DLD1 (cell line): Measurements from ENCODE around the gene SIRT7.
"Not testable (repeated sequence)": the region's sequence is repeated elsewhere in the genome, so short reads cannot be mapped to it uniquely, and the experiment has no call there.

Experiments used
- in situ Hi-C: cut with HindIII; loops from 2 replicates; pipeline ENCODE4 v1.10.0; 2017; ENCODE audit warnings: low sequenced_read_pairs

The SIRT7 gene

GRCh38 chr17:81955058-81955681, 37.2 kb upstream of the SIRT7 start:
- in situ Hi-C loops = no loop called here

DNA sequence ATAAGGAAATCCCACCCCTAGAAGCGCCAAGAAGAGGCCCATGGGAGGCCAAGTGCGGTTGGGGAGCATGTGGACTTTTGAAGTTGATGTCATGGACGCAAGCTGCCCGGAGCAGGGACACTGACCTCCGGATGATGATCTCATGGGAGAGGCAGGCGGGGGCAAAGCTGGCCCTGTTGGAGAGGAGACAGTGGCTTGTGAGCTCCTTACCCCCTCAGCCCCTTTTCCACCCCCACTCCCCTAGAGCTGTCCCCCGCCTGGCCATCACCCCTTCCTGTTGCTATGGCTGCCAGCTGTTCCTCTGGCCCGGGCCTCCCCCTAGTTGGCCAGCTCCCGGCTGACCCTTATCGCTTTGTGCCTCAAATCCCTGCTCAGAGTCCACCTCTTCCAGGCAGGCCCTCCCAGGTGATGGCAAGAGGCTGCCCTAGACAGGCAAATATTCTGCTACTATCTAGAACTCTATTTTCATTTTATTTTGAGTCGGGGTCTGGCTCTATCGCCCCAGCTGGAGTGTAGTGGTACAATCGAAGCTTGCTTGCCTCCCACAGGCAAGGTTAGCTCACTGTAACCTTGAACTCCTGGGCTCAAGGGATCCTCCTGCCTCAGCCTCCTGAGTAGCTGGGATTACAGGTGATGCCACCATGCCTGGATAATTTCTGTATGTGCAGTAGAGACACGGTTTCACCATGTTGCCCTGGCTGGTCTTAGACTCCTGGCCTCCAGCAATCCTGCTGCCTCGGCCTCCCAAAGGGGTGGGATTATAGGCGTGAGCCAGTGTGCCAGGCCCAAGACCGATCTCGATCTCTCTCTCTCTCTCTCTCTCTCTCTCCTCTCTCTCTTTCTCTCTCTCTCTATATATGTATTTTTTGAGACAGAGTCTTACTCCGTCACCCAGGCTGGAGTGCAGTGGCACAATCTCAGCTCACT, 36.4 kb upstream of the SIRT7 start:
- in situ Hi-C loops = no loop called here

DNA sequence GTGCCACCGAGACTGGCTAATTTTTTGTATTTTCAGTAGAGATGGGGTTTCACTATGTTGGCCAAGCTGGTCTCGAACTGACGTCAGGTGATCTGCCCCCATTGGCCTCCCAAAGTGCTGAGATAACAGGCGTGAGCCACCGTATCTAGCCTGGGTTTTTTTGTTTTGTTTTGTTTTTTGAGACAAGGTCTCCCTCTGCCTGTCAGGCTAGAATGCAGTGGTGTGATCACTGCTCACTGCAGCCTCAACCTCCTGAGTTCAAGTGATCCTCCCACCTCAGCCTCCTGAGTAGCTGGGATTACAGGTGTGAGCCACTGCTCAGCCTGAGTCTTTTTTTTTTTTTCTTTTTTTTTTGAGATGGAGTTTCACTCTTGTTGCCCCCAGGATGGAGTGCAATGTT, 35.5 kb upstream of the SIRT7 start:
- in situ Hi-C loops = not testable (repeated sequence)

DNA sequence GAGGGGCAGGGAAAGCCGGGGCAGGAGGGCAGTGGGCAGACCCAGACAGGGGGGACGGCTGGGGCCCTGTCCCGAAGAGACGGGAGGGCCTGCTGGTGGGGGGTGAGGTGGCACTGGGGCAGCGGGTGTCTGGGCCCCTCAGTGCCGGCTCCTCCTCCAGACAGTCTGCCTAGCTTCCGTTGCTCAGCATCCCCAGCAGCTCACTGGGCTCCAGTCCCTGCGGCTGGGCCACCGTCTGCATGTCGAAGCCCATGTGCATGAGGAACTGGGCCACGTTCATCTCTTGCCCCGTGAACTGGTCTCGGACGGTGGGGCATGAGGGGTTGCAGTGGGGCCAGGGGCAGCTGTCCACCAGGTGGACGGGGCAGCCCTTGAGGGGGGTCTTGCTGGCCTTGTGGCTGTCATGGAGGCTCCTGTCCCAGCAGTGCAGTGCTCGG, 34.8 kb upstream of the SIRT7 start:
- in situ Hi-C loops = no loop called here

DNA sequence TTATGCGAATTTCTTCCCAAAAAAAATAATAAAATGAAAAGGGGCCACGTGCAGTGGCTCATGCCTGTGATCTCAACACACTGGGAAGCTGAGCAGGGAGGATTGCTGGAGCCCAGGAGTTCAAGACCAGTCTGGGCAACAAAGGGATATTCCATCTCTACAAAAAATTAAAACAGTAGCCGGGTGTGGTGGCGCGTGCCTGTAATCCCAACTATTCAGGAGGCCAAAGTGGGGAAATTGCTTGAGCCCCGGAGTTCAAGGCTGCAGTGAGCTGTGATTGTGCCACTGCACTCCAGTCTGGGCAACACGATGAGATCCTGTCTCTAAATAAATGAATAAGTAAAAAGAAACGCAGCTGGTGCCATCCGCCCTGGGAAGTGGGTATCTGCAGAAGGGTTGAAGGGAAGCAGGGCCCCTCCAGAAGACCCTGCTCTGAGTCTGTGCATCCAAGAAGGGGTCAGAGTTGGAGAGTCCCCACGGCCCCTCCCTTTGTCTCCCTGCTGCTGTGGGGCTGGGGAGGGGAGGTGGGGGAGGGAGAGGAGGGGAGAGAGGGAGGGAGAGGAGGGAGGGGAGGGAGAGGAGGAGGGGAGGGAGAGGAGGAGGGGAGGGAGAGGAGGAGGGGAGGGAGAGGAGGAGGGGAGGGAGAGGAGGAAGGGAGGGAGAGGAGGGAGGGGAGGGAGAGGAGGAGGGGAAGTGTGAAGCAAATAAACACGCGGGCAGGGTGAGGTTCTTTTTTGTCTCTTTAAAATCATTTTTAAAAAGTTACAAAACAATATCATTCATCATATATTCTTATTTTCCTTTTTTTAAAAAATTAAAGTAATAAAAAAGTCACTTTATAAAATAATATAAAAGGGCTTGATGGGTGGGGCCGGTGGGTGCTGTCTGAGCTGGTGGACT, 34.1 kb upstream of the SIRT7 start:
- in situ Hi-C loops = no loop called here

- in situ Hi-C loops = no loop called here
Measured at GRCh38 chr17:81950501-81950900, 32.5 kb upstream of the SIRT7 start.

- in situ Hi-C loops = no loop called here
Measured at GRCh38 chr17:81948635-81949378, 30.8 kb upstream of the SIRT7 start.

DNA sequence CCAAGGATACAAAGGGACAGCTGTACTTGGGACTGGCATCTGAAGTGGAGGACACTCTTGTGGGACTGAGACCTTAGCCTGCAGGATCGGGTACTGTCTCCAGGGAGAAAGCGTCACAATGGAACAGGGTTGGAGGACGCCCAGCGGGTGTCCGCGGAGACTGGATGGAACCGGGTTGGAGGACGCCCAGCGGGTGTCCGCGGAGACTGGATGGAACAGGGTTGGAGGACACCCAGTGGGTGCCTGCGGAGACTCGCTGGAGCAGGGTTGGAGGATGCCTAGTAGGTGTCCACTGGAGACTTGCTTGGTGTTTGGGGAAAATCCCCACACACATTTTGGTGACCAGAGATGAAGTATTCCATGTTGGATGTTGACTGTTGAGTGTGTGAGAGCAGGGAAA, 29.2 kb upstream of the SIRT7 start, which contains the start of gene MYADML2:
MYADML2 (minus strand) TSS at position 45 of the 400 bp plus-strand sequence. CDS start 5,492 bp downstream, outside the sequence.
- in situ Hi-C loops = no loop called here

GRCh38 chr17:81944858-81945257, 26.9 kb upstream of the SIRT7 start:
- in situ Hi-C loops = no loop called here

- in situ Hi-C loops = no loop called here
Measured at GRCh38 chr17:81942167-81942553, 24.2 kb upstream of the SIRT7 start.

- in situ Hi-C loops = no loop called here
Measured at GRCh38 chr17:81941484-81942166, 23.6 kb upstream of the SIRT7 start.

DNA sequence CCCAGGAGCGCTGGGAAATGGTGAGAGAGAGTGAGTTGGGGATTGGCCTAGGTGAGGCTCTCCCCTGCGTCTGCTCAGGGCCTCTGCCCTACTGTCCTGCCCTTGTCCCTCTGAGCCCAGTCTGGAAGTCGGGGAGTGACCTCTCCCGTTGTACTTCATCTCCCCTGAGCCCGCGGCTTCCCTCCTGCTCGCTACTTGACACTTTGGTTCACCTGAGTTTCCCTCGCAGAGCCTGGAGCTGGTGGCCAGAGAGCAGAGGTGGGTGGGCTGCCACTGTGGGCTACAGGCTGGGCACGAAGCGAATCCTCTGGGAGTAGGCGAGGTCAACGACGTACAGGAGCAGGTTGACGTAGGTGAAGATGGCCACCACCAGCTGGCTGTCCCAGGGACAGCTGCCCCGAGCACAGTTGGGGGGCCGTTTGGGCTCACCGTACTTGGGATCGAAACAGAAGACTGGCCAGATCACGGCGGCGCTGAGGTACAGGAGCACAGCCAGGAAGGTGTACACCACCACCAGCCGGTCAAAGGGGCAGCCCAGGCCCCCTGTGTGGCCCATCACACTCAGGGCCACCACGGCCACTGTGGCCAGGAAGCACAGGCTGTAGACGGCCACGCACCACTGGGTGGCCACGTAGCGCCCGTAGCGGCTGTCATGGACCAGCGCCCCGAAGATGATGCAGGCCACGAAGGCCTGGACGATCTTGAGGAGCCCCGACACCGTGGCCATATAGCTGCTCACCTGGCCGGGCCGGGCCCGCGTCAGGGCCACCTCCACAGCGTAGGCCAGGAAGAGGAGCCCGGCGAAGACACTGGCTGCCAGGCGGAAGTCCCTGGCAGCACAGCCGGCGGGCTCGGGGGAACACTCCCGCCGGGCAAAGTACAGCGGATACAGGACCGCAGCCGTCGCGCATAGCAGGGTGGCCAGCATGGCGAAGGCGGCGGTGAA, 22.8 kb upstream of the SIRT7 start:
- in situ Hi-C loops = no loop called here

DNA sequence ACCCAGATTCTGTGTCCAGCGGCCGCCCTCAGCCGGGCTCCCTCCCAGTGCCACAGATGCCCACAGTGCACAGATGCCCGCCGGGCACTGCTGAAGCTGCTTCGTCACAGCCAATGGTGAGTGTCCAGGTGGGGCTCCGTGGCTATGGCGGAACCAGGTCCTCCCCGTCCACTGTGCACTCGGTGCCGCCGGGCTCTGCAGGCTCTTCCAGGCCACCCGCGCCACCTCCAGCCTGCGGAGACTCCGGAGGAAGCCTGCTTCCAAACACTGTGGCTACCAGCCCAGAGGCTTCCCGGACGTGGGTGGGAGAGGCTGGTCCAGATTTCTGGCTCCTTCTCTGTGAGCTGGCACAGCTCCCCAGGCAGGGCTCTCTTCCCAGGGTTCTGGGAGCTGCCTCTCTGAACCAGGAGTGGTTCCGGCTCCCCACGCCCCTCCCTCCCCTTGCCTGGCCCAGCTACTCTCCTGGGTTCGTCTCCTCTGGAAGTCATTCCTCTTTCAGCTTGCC, 22.0 kb upstream of the SIRT7 start:
- in situ Hi-C loops = no loop called here

DNA sequence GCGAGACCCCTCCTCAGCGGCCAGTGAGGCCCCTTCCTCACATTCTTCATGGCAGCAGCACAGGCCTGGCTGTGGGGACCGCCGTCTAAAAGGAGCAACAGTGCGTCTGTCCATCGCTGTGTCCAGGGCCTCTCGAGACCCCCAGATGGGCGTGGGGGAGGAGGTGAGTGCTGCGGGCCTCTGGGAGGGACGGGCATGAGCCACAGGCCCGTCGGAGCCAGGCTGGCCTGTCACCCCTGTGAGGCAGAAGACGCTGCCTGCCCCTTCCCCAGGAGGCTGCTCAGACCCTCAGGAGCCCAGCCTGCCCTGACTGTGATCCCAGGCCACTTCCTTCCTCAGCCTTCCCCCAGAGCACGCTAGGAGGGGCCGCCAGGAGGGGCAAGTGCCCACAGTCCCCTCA, 21.2 kb upstream of the SIRT7 start:
- in situ Hi-C loops = no loop called here

GRCh38 chr17:81935709-81936084, 17.7 kb upstream of the SIRT7 start:
- in situ Hi-C loops = no loop called here

GRCh38 chr17:81934850-81935708, 17.1 kb upstream of the SIRT7 start:
- in situ Hi-C loops = no loop called here

- in situ Hi-C loops = no loop called here
Measured at GRCh38 chr17:81934098-81934757, 16.3 kb upstream of the SIRT7 start.
